Measurements from ENCODE around the gene CA5B. TPM values are rescaled to one million over a fixed set of nuclear protein-coding genes. Genes with fewer than 3 reads are reported as not detected.

CA5B gene
- total and polyA plus RNA-seq, 2 of the 8 experiments (the other 6 are each of a cell fraction or from before 2014, with no cell fraction given) = 3.3 to 8.6 TPM

GRCh38 chrX:15820106-15821073 lies 82.3 kb downstream of the CA5B start (continued):
- TF ChIP-seq CHD7 (IDR thresholded peaks at IDR 0.05; ENCODE audit: insufficient replicate concordance, low read length) (no peak), KDM1A (IDR thresholded peaks at IDR 0.05; ENCODE audit: borderline replicate concordance, low read length) (no peak), CREB1 (IDR thresholded peaks at IDR 0.05) (no peak), CBX8 (IDR thresholded peaks at IDR 0.05; ENCODE audit: borderline replicate concordance, low read depth, low read length) (no peak), GTF2F1 (IDR thresholded peaks at IDR 0.05; ENCODE audit: borderline replicate concordance, low read depth, low read length) (no peak), ATF3 (IDR thresholded peaks at IDR 0.05; ENCODE audit: insufficient read depth, low read depth, low read length) (no peak), POU5F1 (IDR thresholded peaks at IDR 0.05; ENCODE audit: low read depth, low read length) (no peak), MAX (IDR thresholded peaks at IDR 0.05) (no peak), CHD1 (IDR thresholded peaks at IDR 0.05; ENCODE audit: low read depth, low read length) (no peak)
